HG02588 (cell line): ENCODE measurements around the gene YJEFN3.

Experiments
- ATAC-seq: cut with Tn5 transposase; IDR thresholded peaks from one replicate; pipeline ENCODE4 v1.9.1; 2021; ENCODE audit warnings: mild to moderate bottlenecking, moderate library complexity; ENCODE audit not compliant: unreplicated experiment

Gene YJEFN3

GRCh38 chr19:19579533-19580361, 51.0 kb downstream of the YJEFN3 start:
- ATAC-seq: no peak

- ATAC-seq: no peak
These were observed 51.7 kb downstream of the YJEFN3 start for GRCh38 chr19:19580418-19580817.

- ATAC-seq: no peak
These were observed 52.7 kb downstream of the YJEFN3 start for GRCh38 chr19:19581391-19581790.

GRCh38 chr19:19582471-19582870, 53.8 kb downstream of the YJEFN3 start:
- ATAC-seq: no peak

- ATAC-seq: no peak
These were observed 55.6 kb downstream of the YJEFN3 start for GRCh38 chr19:19584356-19584755.
